NT2/D1 (cell line): Measurements from ENCODE around the gene SH2D3A.

Experiments
- DNase-seq: peaks from one replicate; pipeline ENCODE4 v3.0.0-alpha.2; 2011; ENCODE audit warnings: low read depth, low spot score
- H3K27me3 ChIP-seq: 2 replicates; pipeline ENCODE4 v1.6.0; 2011; ENCODE audit warnings: mild to moderate bottlenecking; ENCODE audit not compliant: insufficient read length, insufficient read depth
- H3K36me3 ChIP-seq: 2 replicates; pipeline ENCODE4 v1.6.1; 2011; ENCODE audit warnings: mild to moderate bottlenecking, low read length, mixed read lengths; ENCODE audit not compliant: insufficient read depth, insufficient read length
- H3K4me1 ChIP-seq: 2 replicates; pipeline ENCODE4 v1.5.1; 2011; ENCODE audit not compliant: insufficient read depth, insufficient read length
- H3K4me3 ChIP-seq: 2 replicates; pipeline ENCODE4 v1.5.1; 2011; ENCODE audit warnings: low read depth; ENCODE audit not compliant: insufficient read length
- H3K9ac ChIP-seq: 2 replicates; pipeline ENCODE4 v1.6.0; 2011; ENCODE audit warnings: low read depth; ENCODE audit not compliant: insufficient read length
- H3K9me3 ChIP-seq: 2 replicates; pipeline ENCODE4 v1.5.1; 2011; ENCODE audit warnings: mild to moderate bottlenecking, low read length; ENCODE audit not compliant: insufficient read depth
- SUZ12 ChIP-seq: IDR thresholded peaks from 2 replicates; pipeline ENCODE4 v1.6.1; 2011; ENCODE audit not compliant: insufficient read length, insufficient read depth; ENCODE audit errors: extremely low read depth
- YY1 ChIP-seq: IDR thresholded peaks from 2 replicates; pipeline ENCODE4 v1.6.1; 2011; ENCODE audit not compliant: insufficient read length, insufficient read depth
- ZNF274 ChIP-seq: IDR thresholded peaks from 2 replicates; pipeline ENCODE4 v1.6.1; 2011; ENCODE audit warnings: mild to moderate bottlenecking, low read depth, low read length

SH2D3A gene

DNA sequence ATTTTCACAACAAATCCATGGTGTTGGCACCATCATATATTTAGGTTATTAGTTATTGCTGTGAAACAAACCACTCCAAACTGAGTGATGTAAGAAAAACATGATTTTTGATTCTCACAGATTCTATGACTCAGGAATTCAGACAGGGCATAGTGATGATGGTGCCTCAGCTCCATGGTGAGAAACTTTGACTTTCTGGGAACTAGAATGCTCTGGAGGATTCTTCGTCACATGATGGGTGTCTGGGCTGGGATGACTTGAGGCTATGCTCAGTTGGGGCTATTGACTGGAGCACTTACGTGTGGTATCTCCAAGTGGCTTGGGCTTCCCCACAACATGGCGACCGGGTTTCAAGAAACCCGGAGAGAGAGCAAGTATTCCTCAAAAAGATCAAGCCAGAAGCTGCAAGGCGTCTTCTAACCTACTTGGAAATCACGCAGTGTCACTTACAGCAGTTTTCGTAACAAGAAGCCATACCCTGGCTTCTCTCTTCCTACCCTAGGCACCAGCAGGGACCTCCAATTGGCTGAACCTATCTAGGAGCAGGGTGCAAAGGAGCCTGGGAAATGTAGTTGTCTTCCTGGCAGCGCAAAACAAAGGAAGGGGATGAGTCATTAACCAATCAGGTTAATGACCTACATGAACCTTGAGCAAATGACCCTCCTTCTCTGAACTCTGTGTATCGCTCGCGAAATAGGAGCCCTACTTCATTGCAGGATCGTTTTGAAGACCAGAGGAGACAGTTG lies 27.6 kb upstream of the SH2D3A start:
- peaks cover 24% of the 10 kb centered on the region; the same call in 1 of the 2 replicates for H3K9me3 ChIP-seq
- no peaks in the 10 kb centered on the region for H3K27me3 ChIP-seq
- peaks cover 4% of the 10 kb centered on the region for H3K4me1 ChIP-seq
- H3K36me3 ChIP-seq = no peaks in the 10 kb centered on the region
- no peak overlapping the region for H3K9ac ChIP-seq
- H3K4me3 ChIP-seq = no peak overlapping the region
- no peak for DNase-seq
- TF ChIP-seq ZNF274 (no peak), YY1 (no peak), SUZ12 (no peak)

DNA sequence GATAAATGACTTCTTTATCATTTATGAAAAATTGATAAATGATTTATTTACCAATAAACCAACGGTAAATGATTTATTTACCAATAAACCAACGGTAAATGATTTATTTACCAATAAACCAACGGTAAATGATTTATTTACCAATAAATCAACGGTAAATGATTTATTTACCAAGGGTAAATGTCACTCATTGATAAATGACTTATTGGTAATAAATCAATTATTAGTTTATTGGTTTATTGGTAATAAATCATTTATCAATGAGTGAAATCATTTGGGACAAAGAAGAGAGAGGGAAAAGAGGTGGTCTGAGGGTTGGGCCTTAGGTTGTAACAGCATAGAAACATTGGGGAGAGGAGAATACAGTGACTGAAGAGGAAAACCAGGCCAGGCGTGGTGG lies 26.7 kb upstream of the SH2D3A start:
- H3K9me3 ChIP-seq = peaks cover 24% of the 10 kb centered on the region; the same call in 1 of the 2 replicates
- H3K36me3 ChIP-seq = no peaks in the 10 kb centered on the region
- no peaks in the 10 kb centered on the region for H3K27me3 ChIP-seq
- DNase-seq = no peak
- peaks cover 4% of the 10 kb centered on the region for H3K4me1 ChIP-seq
- TF ChIP-seq ZNF274 (no peak), SUZ12 (no peak), YY1 (no peak)
- H3K4me3 ChIP-seq = no peak overlapping the region
- no peak overlapping the region for H3K9ac ChIP-seq

DNA sequence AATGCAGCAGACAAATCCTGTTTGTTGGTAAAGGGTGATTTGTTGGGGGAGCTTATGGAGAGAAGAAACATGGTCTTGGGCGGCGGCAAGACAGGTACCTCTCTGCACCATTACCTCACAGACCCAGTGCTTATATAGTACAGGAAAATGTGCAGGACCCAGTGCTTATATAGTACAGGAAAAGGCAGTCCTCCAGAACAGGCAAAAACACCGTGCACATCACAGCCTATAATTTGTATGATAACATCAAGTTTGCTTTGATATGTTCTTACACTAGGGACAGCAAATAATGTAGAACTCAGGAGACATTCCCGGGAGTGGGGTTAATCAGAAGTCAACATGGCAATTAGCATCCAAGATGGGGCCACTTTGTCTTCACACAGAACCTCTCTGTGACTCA lies 26.2 kb upstream of the SH2D3A start:
- H3K36me3 ChIP-seq = no peaks in the 10 kb centered on the region
- TF ChIP-seq YY1 (no peak), SUZ12 (no peak), ZNF274 (no peak)
- H3K9me3 ChIP-seq = peaks cover 24% of the 10 kb centered on the region; the same call in 1 of the 2 replicates
- peaks cover 4% of the 10 kb centered on the region for H3K4me1 ChIP-seq
- no peak overlapping the region for H3K4me3 ChIP-seq
- no peaks in the 10 kb centered on the region for H3K27me3 ChIP-seq
- H3K9ac ChIP-seq = no peak overlapping the region
- DNase-seq = no peak

DNA sequence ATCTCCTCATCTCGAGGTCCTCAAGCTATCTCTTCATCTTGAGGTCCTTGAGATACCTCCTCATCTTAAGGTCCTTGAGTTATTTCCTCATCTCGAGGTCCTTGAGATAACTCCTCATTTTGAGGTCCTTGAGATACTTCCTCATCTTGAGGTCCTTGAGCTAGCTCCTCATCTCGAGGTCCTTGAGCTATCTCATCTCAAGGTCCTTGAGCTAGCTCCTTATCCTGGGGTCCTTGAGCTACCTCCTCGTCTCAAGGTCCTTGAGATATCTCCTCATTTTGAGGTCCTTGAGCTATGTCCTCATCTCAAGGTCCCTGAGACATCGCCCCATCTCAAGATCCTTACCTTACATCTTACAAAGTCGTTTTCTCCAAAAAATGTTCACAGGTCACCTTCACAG lies 24.0 kb upstream of the SH2D3A start:
- H3K4me3 ChIP-seq = no peak overlapping the region
- TF ChIP-seq SUZ12 (no peak), ZNF274 (no peak)
- H3K4me1 ChIP-seq = peaks cover 4% of the 10 kb centered on the region
- H3K9me3 ChIP-seq = peaks cover 24% of the 10 kb centered on the region; the same call in 1 of the 2 replicates
- H3K9ac ChIP-seq = no peak overlapping the region
- H3K36me3 ChIP-seq = no peaks in the 10 kb centered on the region
- no peaks in the 10 kb centered on the region for H3K27me3 ChIP-seq
- no peak for DNase-seq

DNA sequence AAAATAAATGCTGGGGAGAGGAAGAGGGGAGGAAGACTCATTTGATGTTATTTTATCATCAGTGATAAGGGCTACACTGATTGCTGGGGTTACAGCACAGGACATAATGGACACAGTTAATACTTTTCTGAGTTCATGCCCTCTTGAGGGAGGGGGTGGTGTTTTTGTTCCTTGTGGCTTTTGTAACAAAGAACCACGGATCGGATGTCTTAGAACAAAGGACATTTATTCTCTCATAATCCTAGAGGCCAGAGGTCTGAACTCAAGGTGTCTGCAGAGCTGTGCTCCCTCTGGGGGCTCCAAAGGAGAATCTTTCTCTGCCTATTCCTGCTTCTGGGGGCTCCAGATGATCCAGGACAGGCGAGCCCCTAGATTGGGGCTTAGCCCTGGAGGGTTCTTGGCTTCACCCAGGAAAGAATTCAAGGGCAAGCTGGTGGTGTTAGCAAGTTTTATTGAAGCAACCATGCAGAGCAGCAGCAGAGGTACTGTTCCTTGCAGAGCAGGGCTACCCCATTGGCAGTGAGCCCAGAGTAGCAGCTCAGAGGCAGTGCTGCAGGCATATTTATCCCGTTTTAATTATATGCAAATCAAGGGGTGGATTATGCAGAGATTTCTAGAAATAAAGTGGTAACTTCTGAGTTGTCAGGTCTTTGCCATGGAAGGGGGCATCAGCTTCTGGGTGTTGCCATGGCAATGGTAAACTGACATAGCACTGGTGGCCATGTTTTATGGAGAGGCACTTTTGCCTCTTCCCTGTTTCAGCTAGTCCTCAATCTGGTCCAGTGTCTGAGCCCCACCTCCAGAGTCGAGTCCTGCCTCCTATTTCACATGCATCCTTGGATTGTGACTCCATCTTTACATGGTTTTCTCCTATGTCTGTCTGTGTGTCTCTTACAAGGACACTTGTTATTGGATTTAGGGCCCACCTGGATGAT lies 23.2 kb upstream of the SH2D3A start:
- H3K36me3 ChIP-seq = no peaks in the 10 kb centered on the region

DNA sequence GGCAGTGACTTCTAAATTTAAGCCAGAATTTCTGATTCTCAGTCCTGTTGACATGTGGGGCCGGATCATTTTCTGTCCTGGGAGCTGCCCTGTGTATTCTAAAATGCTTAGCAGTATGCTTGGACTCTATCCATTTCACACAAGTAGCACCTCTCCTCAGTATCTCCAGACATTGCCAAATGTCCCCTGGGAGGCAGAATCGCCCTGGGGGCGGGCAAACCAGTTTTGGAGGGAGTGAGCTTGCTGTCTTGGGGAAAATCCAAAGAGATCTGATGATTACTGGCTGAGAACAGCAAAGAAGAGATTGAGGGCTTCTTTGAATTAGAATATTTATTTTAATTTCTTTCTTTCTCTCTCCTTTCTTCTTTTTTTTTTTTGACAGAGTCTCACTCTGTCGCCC lies 21.7 kb upstream of the SH2D3A start:
- TF ChIP-seq SUZ12 (no peak), ZNF274 (no peak), YY1 (no peak)
- Histone ChIP-seq H3K9me3 (peaks cover 14% of the 10 kb centered on the region; the same call in 1 of the 2 replicates), H3K4me1 (peaks cover 4% of the 10 kb centered on the region), H3K27me3 (no peaks in the 10 kb centered on the region), H3K4me3 (no peak overlapping the region), H3K9ac (no peak overlapping the region), H3K36me3 (no peaks in the 10 kb centered on the region)
- DNase-seq = no peak

More for the DNA sequence above, 23.2 kb upstream of the SH2D3A start:
- TF ChIP-seq ZNF274 (no peak), YY1 (no peak), SUZ12 (no peak)
- Histone ChIP-seq H3K27me3 (no peaks in the 10 kb centered on the region), H3K9ac (no peak overlapping the region), H3K9me3 (peaks cover 24% of the 10 kb centered on the region; the same call in 1 of the 2 replicates), H3K4me3 (no peak overlapping the region), H3K4me1 (peaks cover 4% of the 10 kb centered on the region)
- no peak for DNase-seq

DNA sequence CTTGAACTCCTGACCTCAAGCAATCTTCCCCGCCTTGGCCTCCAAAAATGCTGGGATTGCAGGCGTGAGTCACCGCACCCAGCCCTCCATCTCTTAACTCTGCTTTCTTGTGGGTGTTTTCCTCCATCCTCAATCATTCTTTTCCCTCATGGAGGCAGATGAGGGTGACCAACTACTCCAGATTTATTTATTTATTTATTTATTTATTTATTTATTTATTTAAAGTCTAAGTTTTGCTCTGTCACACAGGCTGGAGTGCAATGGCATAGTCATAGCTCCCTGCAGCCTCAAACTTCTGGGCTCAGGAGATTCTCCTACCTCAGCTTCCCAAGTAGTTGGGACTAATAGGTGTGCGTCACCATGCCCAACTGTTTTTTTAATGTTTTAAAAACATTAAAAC lies 20.2 kb upstream of the SH2D3A start:
- no peaks in the 10 kb centered on the region for H3K27me3 ChIP-seq
- no peak for TF ChIP-seq ZNF274
- no peak for TF ChIP-seq SUZ12
- TF ChIP-seq YY1 = no peak
- no peak for DNase-seq

More for the DNA sequence above, 20.2 kb upstream of the SH2D3A start:
- Histone ChIP-seq H3K4me3 (no peak overlapping the region), H3K9ac (no peak overlapping the region), H3K36me3 (no peaks in the 10 kb centered on the region), H3K4me1 (peaks cover 4% of the 10 kb centered on the region), H3K9me3 (peaks cover 14% of the 10 kb centered on the region; the same call in 1 of the 2 replicates)
